ENCODE results near the gene TMBIM4. TPM values are rescaled to one million over a fixed set of nuclear protein-coding genes. Genes with fewer than 3 reads are reported as not detected.

The TMBIM4 gene
- total and polyA plus RNA-seq, 2 donors (not counting 3 experiments of a cell fraction or from before 2014, with no cell fraction given) = 74.1 to 370 TPM

GRCh38 chr12:66197495-66197921, 27.7 kb upstream of the TMBIM4 start:
- dilution Hi-C loops (cut with MboI; ENCODE audit: extremely low pct_ligation_motif_present, low sequenced_read_pairs) (no loop called here), intact Hi-C loops (cut with micrococcal nuclease) (loop anchor here (5.0 kb wide), 1 partner anchor 105 kb away; the partner anchor contains the start of gene HELB)
- peak; percentile 79 for FAIRE-seq
- no peak overlapping the region for H3K27ac ChIP-seq (ENCODE audit: insufficient read depth, low read depth, low read length)
- H4K20me1 ChIP-seq (replicated peaks; ENCODE audit: control insufficient read depth, extremely low read depth, insufficient read depth, low read length) = no peaks in the 10 kb centered on the region
- BruUV-seq (replicated peaks) = no TSS peak
- no peaks in the 10 kb centered on the region for H3K9me3 ChIP-seq (replicated peaks; ENCODE audit: control insufficient read depth, insufficient read depth, low read length)
- no peaks in the 10 kb centered on the region for H3K27me3 ChIP-seq (ENCODE audit: control insufficient read depth in 2 of 2, insufficient read depth in 2 of 2, low read length in 2 of 2)
- no peaks in the 10 kb centered on the region for H3K79me2 ChIP-seq (ENCODE audit: control insufficient read depth, insufficient read depth, low read length)
- no peak overlapping the region for H3K4me3 ChIP-seq (replicated peaks in 1 of 3; ENCODE audit: insufficient read depth in 1 of 3, low read depth in 1 of 3, low read length in 3 of 3)
- TF ChIP-seq MYC (IDR thresholded peaks at IDR 0.05; ENCODE audit: low read depth, low read length) = no peak
- TF ChIP-seq POLR2AphosphoS5 (IDR thresholded peaks at IDR 0.05; ENCODE audit: insufficient read depth, low read depth, low read length) = peak; percentile 53
- peak; percentile 71 for TF ChIP-seq FOS (IDR thresholded peaks at IDR 0.05; ENCODE audit: borderline replicate concordance, insufficient read depth, low read length)
- TF ChIP-seq EZH2 (IDR thresholded peaks at IDR 0.05; ENCODE audit: borderline replicate concordance, low read depth, low read length, severe bottlenecking) = no peak
- peak; percentile 27 for TF ChIP-seq JUN (IDR thresholded peaks at IDR 0.05; ENCODE audit: borderline replicate concordance, insufficient read depth, insufficient read length, low read depth)
- no peak overlapping the region for H3K9ac ChIP-seq (replicated peaks; ENCODE audit: extremely low read depth, insufficient read depth, low read length)
- ChIA-PET POLR2A (no interaction called here), CTCF (interaction anchor here (0.8 to 2.1 kb wide), 9 partner anchors 10 to 90 kb away, joined by 3 to 11 read pairs (median 6); partner anchors contain the start of gene TMBIM4)
- DNase-seq (ENCODE audit: low read depth, low spot score) = peak; percentile 67
- peaks cover 19% of the 10 kb centered on the region for H3K4me1 ChIP-seq (ENCODE audit: control insufficient read depth, extremely low read depth, insufficient read depth, low read length)
- no peak overlapping the region for H2AFZ ChIP-seq (ENCODE audit: low read depth, low read length)
- peaks cover 2% of the 10 kb centered on the region for H3K9me1 ChIP-seq (replicated peaks; ENCODE audit: control insufficient read depth, extremely low read depth, insufficient read depth, low read length)
- H3K36me3 ChIP-seq (ENCODE audit: control insufficient read depth in 2 of 2, extremely low read depth in 1 of 2, insufficient read depth in 2 of 2, low read length in 2 of 2) = no peaks in the 10 kb centered on the region
- H3K4me2 ChIP-seq (ENCODE audit: insufficient read depth, low read length) = peak overlapping the region; percentile 57

GRCh38 chr12:66196806-66197205, 27.0 kb upstream of the TMBIM4 start:
- intact Hi-C loops (cut with micrococcal nuclease) (loop anchor here (5.0 kb wide), 1 partner anchor 105 kb away; the partner anchor contains the start of gene HELB), dilution Hi-C loops (cut with MboI; ENCODE audit: extremely low pct_ligation_motif_present, low sequenced_read_pairs) (no loop called here)
- H3K9ac ChIP-seq (replicated peaks; ENCODE audit: extremely low read depth, insufficient read depth, low read length) = no peak overlapping the region
- no peaks in the 10 kb centered on the region for H3K9me1 ChIP-seq (replicated peaks; ENCODE audit: control insufficient read depth, extremely low read depth, insufficient read depth, low read length)
- no peaks in the 10 kb centered on the region for H3K79me2 ChIP-seq (ENCODE audit: control insufficient read depth, insufficient read depth, low read length)
- TF ChIP-seq EZH2 (IDR thresholded peaks at IDR 0.05; ENCODE audit: borderline replicate concordance, low read depth, low read length, severe bottlenecking) = no peak
- TF ChIP-seq, protein P1, sequence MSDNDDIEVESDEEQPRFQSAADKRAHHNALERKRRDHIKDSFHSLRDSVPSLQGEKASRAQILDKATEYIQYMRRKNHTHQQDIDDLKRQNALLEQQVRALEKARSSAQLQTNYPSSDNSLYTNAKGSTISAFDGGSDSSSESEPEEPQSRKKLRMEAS (IDR thresholded peaks at IDR 0.05; ENCODE audit: insufficient read depth, insufficient read length) = no peak
- no peak for TF ChIP-seq FOS (IDR thresholded peaks at IDR 0.05; ENCODE audit: borderline replicate concordance, insufficient read depth, low read length)
- TF ChIP-seq JUN (IDR thresholded peaks at IDR 0.05; ENCODE audit: borderline replicate concordance, insufficient read depth, insufficient read length, low read depth) = no peak
- no peak for TF ChIP-seq POLR2A (IDR thresholded peaks at IDR 0.05; ENCODE audit: low read depth, low read length)
- TF ChIP-seq POLR2AphosphoS5 (IDR thresholded peaks at IDR 0.05; ENCODE audit: insufficient read depth, low read depth, low read length) = no peak
- no peak for TF ChIP-seq MYC (IDR thresholded peaks at IDR 0.05; ENCODE audit: low read depth, low read length)
- no peak for TF ChIP-seq CTCF (IDR thresholded peaks at IDR 0.05; ENCODE audit: extremely low read depth in 1 of 2, insufficient read depth in 1 of 2, low read depth in 1 of 2, low read length in 2 of 2)
- no peak for TF ChIP-seq GATA2 (IDR thresholded peaks at IDR 0.05; ENCODE audit: insufficient read depth, insufficient read length, low read depth, low read length)
- ChIA-PET CTCF (interaction anchor here (0.9 to 2.1 kb wide), 6 partner anchors 11 to 52 kb away, joined by 3 to 11 read pairs (median 6); partner anchors contain the start of gene TMBIM4), POLR2A (no interaction called here)
- no peak overlapping the region for H3K4me2 ChIP-seq (ENCODE audit: insufficient read depth, low read length)
- no peaks in the 10 kb centered on the region for H3K27me3 ChIP-seq (ENCODE audit: control insufficient read depth in 2 of 2, insufficient read depth in 2 of 2, low read length in 2 of 2)
- H3K4me1 ChIP-seq (ENCODE audit: control insufficient read depth, extremely low read depth, insufficient read depth, low read length) = peaks cover 19% of the 10 kb centered on the region
- H2AFZ ChIP-seq (ENCODE audit: low read depth, low read length) = no peak overlapping the region
- no TSS peak for BruUV-seq (replicated peaks)
- H4K20me1 ChIP-seq (replicated peaks; ENCODE audit: control insufficient read depth, extremely low read depth, insufficient read depth, low read length) = no peaks in the 10 kb centered on the region
- H3K36me3 ChIP-seq (ENCODE audit: control insufficient read depth in 2 of 2, extremely low read depth in 1 of 2, insufficient read depth in 2 of 2, low read length in 2 of 2) = no peaks in the 10 kb centered on the region
- no peaks in the 10 kb centered on the region for H3K9me3 ChIP-seq (replicated peaks; ENCODE audit: control insufficient read depth, insufficient read depth, low read length)
- H3K27ac ChIP-seq (ENCODE audit: insufficient read depth, low read depth, low read length) = no peak overlapping the region
- no peak overlapping the region for H3K4me3 ChIP-seq (replicated peaks in 1 of 3; ENCODE audit: insufficient read depth in 1 of 3, low read depth in 1 of 3, low read length in 3 of 3)
- DNase-seq (ENCODE audit: low read depth, low spot score) (no peak), FAIRE-seq (no peak)
